ENCODE data around the gene SV2C.

DNA sequence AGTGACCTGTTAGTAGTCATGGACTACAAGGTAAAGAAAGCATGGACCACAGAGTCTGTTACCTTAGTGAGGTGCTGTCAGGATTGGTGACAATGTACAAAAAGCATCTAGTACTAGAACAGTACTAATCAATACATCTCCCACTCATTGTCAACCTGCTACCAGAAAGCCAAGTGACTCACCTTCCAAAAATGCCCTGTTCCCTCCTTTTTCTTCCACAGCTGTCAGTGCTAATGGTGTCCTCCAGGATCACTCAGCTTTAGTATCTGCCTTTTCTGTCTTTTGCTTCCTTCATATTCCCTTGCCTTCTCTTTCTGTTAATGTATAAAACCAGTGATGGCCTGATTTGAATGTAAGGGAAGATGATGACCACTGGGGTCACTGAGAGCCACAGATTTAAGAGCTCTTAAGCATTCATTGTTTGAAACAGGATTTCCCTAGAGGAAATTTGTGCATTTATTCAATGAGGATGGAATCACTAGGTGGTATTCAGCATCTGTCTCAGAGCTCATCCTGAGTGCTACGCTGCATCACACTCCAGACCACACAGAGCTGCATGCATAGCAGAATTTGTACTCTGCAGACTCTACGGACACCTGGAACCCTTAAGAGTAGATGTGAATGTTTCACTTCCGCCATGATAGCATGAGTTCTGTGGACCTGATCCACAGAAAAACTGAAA is 71.0 kb downstream of the SV2C start:
- no peak for TF ChIP-seq CTCF (optimal IDR thresholded peaks at IDR 0.05 in 1 of 3, IDR thresholded peaks at IDR 0.05 in 1 of 3, conservative IDR thresholded peaks at IDR 0.05 in 1 of 3; ENCODE audit: extremely low read depth in 1 of 3, insufficient read depth in 2 of 3, low read length in 3 of 3)
- no peak for TF ChIP-seq EZH2 (IDR thresholded peaks at IDR 0.05; ENCODE audit: low read length)

Measured in keratinocyte (primary cell).